GM12878 (cell line): ENCODE data around the gene VRTN. TPM values are rescaled to one million over a fixed set of nuclear protein-coding genes. Genes with fewer than 3 reads are reported as not detected.

Source experiments
- ATAC-seq: fragments of 200-7000 bp; cut with Tn5 transposase; 3 replicates; pipeline ENCODE4 v1.9.1; 2020; ENCODE audit warnings: mild to moderate bottlenecking, moderate library complexity
- BruUV-seq: library from RNA; stranded (reverse); fragments of 400-500 nt; replicated peaks from 2 replicates; lab custom pipeline; 2021; lab: Mats Ljungman, UMichigan
- CTCF ChIA-PET: fragments of 300-600 bp; sonication (Branson Sonifier 250); formaldehyde crosslinking; extraction: SDS; loops from one replicate; lab custom pipeline; 2021; ENCODE audit warnings: inconsistent platforms; lab: Yijun Ruan, JAX
- POLR2A ChIA-PET: fragments of 350-600 bp; formaldehyde crosslinking; extraction: SDS; loops from one replicate; lab custom pipeline; 2021; ENCODE audit warnings: inconsistent platforms; lab: Charles Lee
- RAD21 ChIA-PET: fragments of 300-600 bp; sonication (Branson Sonifier 250); formaldehyde crosslinking; loops from one replicate; lab custom pipeline; 2023; ENCODE audit warnings: antibody characterized with exemption; ENCODE audit not compliant: unreplicated experiment; lab: Charles Lee
- SMC1A ChIA-PET: fragments of 300-600 bp; sonication (Branson Sonifier 250); formaldehyde crosslinking; loops from one replicate; lab custom pipeline; 2023; ENCODE audit not compliant: unreplicated experiment, uncharacterized antibody; lab: Charles Lee
- DNase-seq: peaks from one replicate; pipeline ENCODE4 v3.0.0-alpha.2; 2011; ENCODE audit warnings: low read depth, low spot score
- FAIRE-seq: peaks from 3 replicates; lab custom pipeline; 2011; peaks lifted over from hg19 to GRCh38; lab: Jason Lieb, UNC
- H2AFZ ChIP-seq: 2 replicates; pipeline ENCODE4 v1.6.0; 2011; ENCODE audit warnings: low read depth, low read length, control low read depth; ENCODE audit not compliant: control insufficient read depth
- H3K27ac ChIP-seq: 2 replicates; pipeline ENCODE4 v1.5.1; 2011; ENCODE audit warnings: control low read depth; ENCODE audit not compliant: control insufficient read depth, insufficient read depth
- H3K27me3 ChIP-seq, 2 experiments: replicated peaks in 1 of 2; 2 replicates each; pipeline versions ENCODE4 v1.6.0 to v1.6.1; 2011; ENCODE audit warnings: low read length in 1 of 2; ENCODE audit not compliant: control insufficient read depth in 2 of 2, insufficient read depth in 2 of 2
- H3K36me3 ChIP-seq, 2 experiments: 2 replicates each; pipeline ENCODE4 v1.5.1; 2011; ENCODE audit warnings: low read length in 1 of 2; ENCODE audit not compliant: control insufficient read depth in 2 of 2, insufficient read depth in 2 of 2
- H3K4me1 ChIP-seq: 2 replicates; pipeline ENCODE4 v1.6.1; 2011; ENCODE audit warnings: mild to moderate bottlenecking, low read length, moderate library complexity, mixed read lengths; ENCODE audit not compliant: control insufficient read depth, insufficient read depth
- H3K4me2 ChIP-seq: 2 replicates; pipeline ENCODE4 v1.6.0; 2011; ENCODE audit warnings: control low read depth; ENCODE audit not compliant: control insufficient read depth, insufficient read depth
- H3K4me3 ChIP-seq: fragments of 200-600 bp; sonication (generic); 2 replicates; pipeline ENCODE4 v1.5.1; 2016
- H3K79me2 ChIP-seq: 2 replicates; pipeline ENCODE4 v1.6.0; 2011; ENCODE audit warnings: low read length; ENCODE audit not compliant: control insufficient read depth, insufficient read depth
- H3K9ac ChIP-seq: 2 replicates; pipeline ENCODE4 v1.8.0; 2011; ENCODE audit warnings: low read length, control low read depth, mixed read lengths; ENCODE audit not compliant: control insufficient read depth, insufficient read depth
- H3K9me3 ChIP-seq: replicated peaks from 3 replicates; pipeline ENCODE4 v1.5.1; 2011; ENCODE audit warnings: mild to moderate bottlenecking, low read length; ENCODE audit not compliant: control insufficient read depth, insufficient read depth
- H4K20me1 ChIP-seq: 2 replicates; pipeline ENCODE4 v1.6.0; 2011; ENCODE audit not compliant: control insufficient read depth, insufficient read depth
- KAT2A ChIP-seq: conservative IDR thresholded peaks from 2 replicates; pipeline ENCODE4 v1.6.1; 2011; ENCODE audit warnings: low read depth, low read length; ENCODE audit not compliant: control insufficient read depth
- NFIC ChIP-seq: IDR thresholded peaks from 2 replicates; pipeline ENCODE4 v1.6.1; 2012; ENCODE audit warnings: low read depth, mild to moderate bottlenecking, inconsistent platforms, low read length, moderate library complexity
- PML ChIP-seq: IDR thresholded peaks from 2 replicates; pipeline ENCODE4 v1.6.1; 2012; ENCODE audit warnings: low read length, inconsistent platforms
- POLR2AphosphoS5 ChIP-seq: IDR thresholded peaks from 2 replicates; pipeline ENCODE4 v1.6.1; 2011; ENCODE audit warnings: mild to moderate bottlenecking, low read length, inconsistent platforms
- POU2F2 ChIP-seq: IDR thresholded peaks from 3 replicates; pipeline ENCODE4 v1.6.1; 2011; ENCODE audit warnings: low read depth, mild to moderate bottlenecking, low read length, borderline replicate concordance
- RELA ChIP-seq: fragments of 450-650 bp; IDR thresholded peaks from 2 replicates; pipeline ENCODE4 v1.8.0; 2014; ENCODE audit warnings: borderline replicate concordance; ENCODE audit not compliant: partially characterized antibody
- SREBF1 ChIP-seq: IDR thresholded peaks from 2 replicates; pipeline ENCODE4 v1.6.1; 2012; ENCODE audit warnings: mild to moderate bottlenecking, low read length
- SREBF2 ChIP-seq: IDR thresholded peaks from 2 replicates; pipeline ENCODE4 v1.6.1; 2012; ENCODE audit warnings: mild to moderate bottlenecking, low read length
- WGBS: methylation state at CpG from one replicate; pipeline ENCODE4 v1.1.6; 2016; ENCODE audit warnings: low lambda C conversion rate; ENCODE audit not compliant: insufficient replicate concordance, insufficient coverage; ENCODE audit errors: missing lambda C conversion rate; 5-methylcytosine and 5-hydroxymethylcytosine counted together
- in situ Hi-C: fragments of 300-500 bp; cut with MboI; formaldehyde crosslinking; loops from 9 replicates; pipeline ENCODE4 v1.14.3; 2018; ENCODE audit warnings: mixed read lengths
- intact Hi-C: fragments of 100-400 bp; cut with micrococcal nuclease; formaldehyde crosslinking; loops from one replicate; pipeline ENCODE4 v1.14.2; 2022; ENCODE audit not compliant: unreplicated experiment
- polyA plus RNA-seq, 11 experiments: library from polyadenylated mRNA; depleted of rRNA in 4 of 11; unstranded in 6 of 11; stranded (reverse) in 5 of 11; fragments of >200 nt; fragmentation: Nextera tagmentation in 4 of 11; fragmentation: Illumina TruSeq in 1 of 11; extraction: Ambion mirVana in 4 of 11; extraction: Trizol in 1 of 11; gene quantifications; 1 replicate in 1 of 11; 2 replicates in 10 of 11; pipeline versions ENCODE4 v1.2.1 to v1.2.3, GENCODE V29; 2011 to 2016; ENCODE audit warnings: inconsistent platforms in 2 of 11, missing spikeins in 2 of 11, low read depth in 1 of 11
- total RNA-seq, 4 experiments: library from RNA; depleted of rRNA in 3 of 4; stranded (reverse); fragments of >200 nt in 3 of 4; fragmentation: Illumina TruSeq in 1 of 4; extraction: Trizol in 1 of 4; gene quantifications; 2 replicates each; pipeline versions ENCODE4 v1.2.1 to v1.2.3, GENCODE V29; 2013 to 2021
- TF ChIP-seq, protein P1 (sequence below): fragments of 450-650 bp; conservative IDR thresholded peaks from 2 replicates; pipeline ENCODE4 v1.6.1; 2017; ENCODE audit warnings: mild to moderate bottlenecking, moderate library complexity
- TF ChIP-seq, protein P2 (sequence below): IDR thresholded peaks from 2 replicates; pipeline ENCODE4 v1.6.1; 2012; ENCODE audit warnings: low read depth, low read length, improper control_type of control experiment
- TF ChIP-seq, protein P3 (sequence below): IDR thresholded peaks from 2 replicates; pipeline ENCODE4 v1.6.1; 2011; ENCODE audit warnings: mild to moderate bottlenecking, low read depth, low read length, moderate library complexity; ENCODE audit not compliant: insufficient replicate concordance

Gene VRTN
- total and polyA plus RNA-seq, 10 of the 15 experiments (the other 5 are each of a cell fraction or from before 2014, with no cell fraction given) = 0.31 TPM; not detected in 9

DNA sequence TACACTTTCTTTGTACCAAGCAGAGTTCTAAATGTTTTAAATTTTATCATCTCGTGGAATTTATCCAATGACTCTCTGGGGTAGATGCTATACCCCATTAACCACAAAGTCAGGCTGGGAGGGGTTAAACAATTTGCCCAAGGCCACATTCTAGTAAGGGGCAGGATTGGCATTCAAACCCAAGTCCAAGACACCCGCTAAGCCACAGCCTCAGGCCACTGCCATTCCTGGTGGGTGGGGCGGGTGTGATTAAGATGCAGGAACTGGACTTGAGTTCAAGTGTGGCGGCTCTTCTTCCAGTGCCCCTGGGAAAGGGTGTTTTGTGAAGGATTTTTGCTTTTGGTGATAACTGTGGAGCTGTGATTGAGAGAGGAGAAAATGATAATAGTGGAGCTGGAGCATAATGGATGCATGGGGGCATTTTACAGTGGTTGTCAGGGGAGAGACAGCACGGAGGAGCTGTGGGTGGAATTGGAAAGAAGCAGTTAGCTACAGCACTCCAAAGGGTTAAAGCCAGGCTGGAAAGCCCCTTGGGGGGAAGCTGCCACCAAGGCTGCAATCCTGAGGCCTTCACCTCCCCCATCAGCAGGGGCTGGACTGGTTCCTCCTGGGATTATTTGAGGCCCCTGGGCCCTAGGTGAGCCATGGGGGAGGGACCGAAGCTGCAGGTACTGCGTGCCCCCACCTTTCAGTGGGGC, 1.0 kb upstream of the VRTN start:
- BruUV-seq = no TSS peak
- ChIA-PET POLR2A (interaction anchor here (0.8 kb wide), 1 partner anchor 190 kb away, joined by 3 read pairs; no protein-coding TSS in a partner anchor), RAD21 (no interaction called here), CTCF (interaction anchor here (0.6 to 1.1 kb wide), 2 partner anchors 262 to 558 kb away, joined by 3 to 5 read pairs; no protein-coding TSS in a partner anchor), SMC1A (no interaction called here)
- FAIRE-seq (no peak), ATAC-seq (no peak), DNase-seq (no peak)
- Histone ChIP-seq H2AFZ (no peak overlapping the region), H3K4me2 (no peak overlapping the region), H3K9me3 (no peaks in the 10 kb centered on the region), H3K27me3 (peaks cover 0 to 1% of the 10 kb centered on the region in 2 experiments; a peak in 1 of 4 replicates), H3K9ac (no peak overlapping the region), H3K36me3 (no peaks in the 10 kb centered on the region), H3K4me3 (no peak overlapping the region), H4K20me1 (no peaks in the 10 kb centered on the region), H3K27ac (no peak overlapping the region), H3K4me1 (no peaks in the 10 kb centered on the region), H3K79me2 (no peaks in the 10 kb centered on the region)
- intact Hi-C loops (no loop called here), in situ Hi-C loops (no loop called here)
- TF ChIP-seq KAT2A (no peak), NFIC (no peak)
- WGBS = 16% methylated on average over 7 of the region's 7 CpGs

DNA sequence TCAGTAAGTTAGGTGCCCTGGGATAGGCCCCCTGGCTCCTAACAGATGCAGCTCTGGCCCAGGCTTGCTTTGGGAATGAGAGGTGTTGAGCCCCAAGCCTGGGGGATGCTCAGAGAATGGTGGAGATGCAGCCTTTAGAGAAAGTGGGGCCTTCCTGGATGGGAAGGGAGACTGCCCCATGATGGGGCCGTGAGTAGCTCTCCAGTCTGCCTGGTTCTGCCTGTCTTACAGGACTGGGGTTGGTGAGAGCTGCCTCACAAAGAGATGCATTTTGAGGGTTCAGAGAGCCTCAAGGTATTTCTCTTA, 523 bp upstream of the VRTN start:
- 0% methylated on average over 1 of the region's 1 CpG for WGBS
- POLR2A ChIA-PET = interaction anchor here (0.8 kb wide), 1 partner anchor 190 kb away, joined by 3 read pairs; no protein-coding TSS in a partner anchor
- intact Hi-C loops = no loop called here
- H3K4me3 ChIP-seq = no peak overlapping the region
- no peak overlapping the region for H3K4me2 ChIP-seq
- ATAC-seq (no peak), FAIRE-seq (no peak), DNase-seq (no peak)
- SMC1A ChIA-PET = no interaction called here
- H3K27ac ChIP-seq = no peak overlapping the region
- no TSS peak for BruUV-seq
- H3K27me3 ChIP-seq = peaks cover 0 to 1% of the 10 kb centered on the region in 2 experiments; a peak in 1 of 4 replicates
- CTCF ChIA-PET = interaction anchor here (1.1 kb wide), 1 partner anchor 261 kb away, joined by 5 read pairs; no protein-coding TSS in a partner anchor
- H3K9ac ChIP-seq = no peak overlapping the region
- H3K4me1 ChIP-seq = no peaks in the 10 kb centered on the region
- no peaks in the 10 kb centered on the region for H3K9me3 ChIP-seq
- H2AFZ ChIP-seq = no peak overlapping the region
- no peaks in the 10 kb centered on the region for H4K20me1 ChIP-seq
- RAD21 ChIA-PET = no interaction called here
- in situ Hi-C loops = no loop called here
- no peaks in the 10 kb centered on the region for H3K36me3 ChIP-seq
- no peaks in the 10 kb centered on the region for H3K79me2 ChIP-seq
- no peak for TF ChIP-seq SREBF1
- TF ChIP-seq, protein P1, sequence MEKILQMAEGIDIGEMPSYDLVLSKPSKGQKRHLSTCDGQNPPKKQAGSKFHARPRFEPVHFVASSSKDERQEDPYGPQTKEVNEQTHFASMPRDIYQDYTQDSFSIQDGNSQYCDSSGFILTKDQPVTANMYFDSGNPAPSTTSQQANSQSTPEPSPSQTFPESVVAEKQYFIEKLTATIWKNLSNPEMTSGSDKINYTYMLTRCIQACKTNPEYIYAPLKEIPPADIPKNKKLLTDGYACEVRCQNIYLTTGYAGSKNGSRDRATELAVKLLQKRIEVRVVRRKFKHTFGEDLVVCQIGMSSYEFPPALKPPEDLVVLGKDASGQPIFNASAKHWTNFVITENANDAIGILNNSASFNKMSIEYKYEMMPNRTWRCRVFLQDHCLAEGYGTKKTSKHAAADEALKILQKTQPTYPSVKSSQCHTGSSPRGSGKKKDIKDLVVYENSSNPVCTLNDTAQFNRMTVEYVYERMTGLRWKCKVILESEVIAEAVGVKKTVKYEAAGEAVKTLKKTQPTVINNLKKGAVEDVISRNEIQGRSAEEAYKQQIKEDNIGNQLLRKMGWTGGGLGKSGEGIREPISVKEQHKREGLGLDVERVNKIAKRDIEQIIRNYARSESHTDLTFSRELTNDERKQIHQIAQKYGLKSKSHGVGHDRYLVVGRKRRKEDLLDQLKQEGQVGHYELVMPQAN = no peak
- TF ChIP-seq, protein P2, sequence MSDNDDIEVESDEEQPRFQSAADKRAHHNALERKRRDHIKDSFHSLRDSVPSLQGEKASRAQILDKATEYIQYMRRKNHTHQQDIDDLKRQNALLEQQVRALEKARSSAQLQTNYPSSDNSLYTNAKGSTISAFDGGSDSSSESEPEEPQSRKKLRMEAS = no peak
- TF ChIP-seq POU2F2 = no peak
- TF ChIP-seq, protein P3, sequence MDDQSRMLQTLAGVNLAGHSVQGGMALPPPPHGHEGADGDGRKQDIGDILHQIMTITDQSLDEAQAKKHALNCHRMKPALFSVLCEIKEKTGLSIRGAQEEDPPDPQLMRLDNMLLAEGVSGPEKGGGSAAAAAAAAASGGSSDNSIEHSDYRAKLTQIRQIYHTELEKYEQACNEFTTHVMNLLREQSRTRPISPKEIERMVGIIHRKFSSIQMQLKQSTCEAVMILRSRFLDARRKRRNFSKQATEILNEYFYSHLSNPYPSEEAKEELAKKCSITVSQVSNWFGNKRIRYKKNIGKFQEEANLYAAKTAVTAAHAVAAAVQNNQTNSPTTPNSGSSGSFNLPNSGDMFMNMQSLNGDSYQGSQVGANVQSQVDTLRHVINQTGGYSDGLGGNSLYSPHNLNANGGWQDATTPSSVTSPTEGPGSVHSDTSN = no peak
- TF ChIP-seq PML = no peak
- no peak for TF ChIP-seq POLR2AphosphoS5
- TF ChIP-seq RELA = no peak
- no peak for TF ChIP-seq SREBF2
